Neural progenitor cell (in vitro differentiated cells): Measurements from ENCODE around the gene MFN1. TPM values are rescaled to one million over a fixed set of nuclear protein-coding genes. Genes with fewer than 3 reads are reported as not detected.
"Not testable (repeated sequence)": the region's sequence is repeated elsewhere in the genome, so short reads cannot be mapped to it uniquely, and the experiment has no call there.

Experiments used
- DNase-seq: peaks from one replicate; pipeline ENCODE4 v3.0.0-alpha.2; 2016; ENCODE audit warnings: low spot score
- H2AFZ ChIP-seq: fragments of 200-600 bp; sonication (generic); replicated peaks from 2 replicates; pipeline ENCODE4 v1.6.1; 2016; ENCODE audit warnings: antibody characterized with exemption
- H3F3A ChIP-seq: fragments of 200-600 bp; sonication (generic); 2 replicates; pipeline ENCODE4 v1.6.1; 2016; ENCODE audit warnings: antibody characterized with exemption, low read depth
- H3K27ac ChIP-seq: fragments of 200-600 bp; sonication (generic); 2 replicates; pipeline ENCODE4 v1.5.1; 2016; ENCODE audit warnings: mild to moderate bottlenecking
- H3K27me3 ChIP-seq: fragments of 200-600 bp; sonication (generic); 2 replicates; pipeline ENCODE4 v1.6.1; 2016; ENCODE audit warnings: mild to moderate bottlenecking, moderate library complexity
- H3K36me3 ChIP-seq: fragments of 200-600 bp; sonication (generic); 2 replicates; pipeline ENCODE4 v1.5.1; 2016
- H3K4me1 ChIP-seq: fragments of 200-600 bp; sonication (generic); 2 replicates; pipeline ENCODE4 v1.6.1; 2016; ENCODE audit warnings: mixed run types
- H3K4me2 ChIP-seq: fragments of 200-600 bp; sonication (generic); 2 replicates; pipeline ENCODE4 v1.6.1; 2016
- H3K4me3 ChIP-seq: fragments of 200-600 bp; sonication (generic); 2 replicates; pipeline ENCODE4 v1.5.1; 2016
- H3K79me2 ChIP-seq: fragments of 200-600 bp; sonication (generic); 2 replicates; pipeline ENCODE4 v1.6.1; 2016; ENCODE audit warnings: low read depth
- H3K9ac ChIP-seq: fragments of 200-600 bp; sonication (generic); 2 replicates; pipeline ENCODE4 v1.6.1; 2016
- H3K9me3 ChIP-seq: fragments of 200-600 bp; sonication (generic); 2 replicates; pipeline ENCODE4 v1.5.1; 2016; ENCODE audit warnings: low read depth
- H4K20me1 ChIP-seq: fragments of 200-600 bp; sonication (generic); 2 replicates; pipeline ENCODE4 v1.6.1; 2016; ENCODE audit warnings: low read depth
- H3K27ac Mint-ChIP-seq: 3 replicates; pipeline ENCODE4 v1.8.0; 2021; ENCODE audit warnings: mixed read lengths
- H3K27me3 Mint-ChIP-seq: 2 replicates; pipeline ENCODE4 v1.8.0; 2022; ENCODE audit warnings: low read depth, mild to moderate bottlenecking, inconsistent platforms, moderate library complexity, mixed read lengths; ENCODE audit not compliant: insufficient read depth
- H3K36me3 Mint-ChIP-seq: 3 replicates; pipeline ENCODE4 v1.8.0; 2021; ENCODE audit warnings: mixed read lengths
- H3K4me1 Mint-ChIP-seq: 3 replicates; pipeline ENCODE4 v1.8.0; 2021; ENCODE audit warnings: mixed read lengths
- H3K4me3 Mint-ChIP-seq: 3 replicates; pipeline ENCODE4 v1.8.0; 2021; ENCODE audit warnings: mild to moderate bottlenecking, moderate library complexity, mixed read lengths
- H3K9me3 Mint-ChIP-seq: 3 replicates; pipeline ENCODE4 v1.8.0; 2020; ENCODE audit warnings: mixed read lengths
- CTCF ChIP-seq: fragments of 200-600 bp; sonication (generic); IDR thresholded peaks from 2 replicates; pipeline ENCODE4 v1.5.1; 2017; ENCODE audit warnings: antibody characterized with exemption, mild to moderate bottlenecking
- EZH2 ChIP-seq: fragments of 200-600 bp; sonication (generic); IDR thresholded peaks from 2 replicates; pipeline ENCODE4 v1.6.1; 2017; ENCODE audit warnings: antibody characterized with exemption, mild to moderate bottlenecking, moderate library complexity
- EZH2phosphoT487 ChIP-seq: fragments of 200-600 bp; sonication (generic); IDR thresholded peaks from 2 replicates; pipeline ENCODE4 v1.6.1; 2017; ENCODE audit warnings: antibody characterized with exemption
- total RNA-seq: library from RNA; depleted of rRNA; stranded (reverse); fragments of >200 nt; gene quantifications from 2 replicates; pipeline ENCODE4 v1.2.3, GENCODE V29; 2015; ENCODE audit warnings: low replicate concordance

MFN1 gene
- total RNA-seq, 1 donor from 2014 or later, result 62.5 TPM

GRCh38 chr3:179304605-179305004 lies 42.9 kb upstream of the MFN1 start:
- Histone ChIP-seq H3K27ac (no peak overlapping the region), H3F3A (no peaks in the 10 kb centered on the region), H3K36me3 (no peaks in the 10 kb centered on the region), H3K4me2 (no peak overlapping the region), H3K4me3 (no peak overlapping the region), H3K79me2 (no peaks in the 10 kb centered on the region), H3K4me1 (peaks cover 3% of the 10 kb centered on the region), H3K9ac (no peak overlapping the region), H3K9me3 (no peaks in the 10 kb centered on the region), H4K20me1 (no peaks in the 10 kb centered on the region), H3K27me3 (no peaks in the 10 kb centered on the region), H2AFZ (peak overlapping the region; percentile 52)
- no peak for DNase-seq
- Mint-ChIP-seq H3K27ac (no peak overlapping the region), H3K9me3 (peaks cover 1% of the 10 kb centered on the region), H3K4me3 (no peak overlapping the region), H3K36me3 (no peaks in the 10 kb centered on the region), H3K27me3 (peaks cover 3% of the 10 kb centered on the region), H3K4me1 (no peaks in the 10 kb centered on the region)
- no peak for TF ChIP-seq EZH2

GRCh38 chr3:179307362-179307761 lies 40.1 kb upstream of the MFN1 start:
- not testable (repeated sequence) for H3K36me3 Mint-ChIP-seq, H3K4me3 ChIP-seq, H3K4me2 ChIP-seq, H3K27ac ChIP-seq, H3K27ac Mint-ChIP-seq, H4K20me1 ChIP-seq, H2AFZ ChIP-seq, H3K79me2 ChIP-seq, H3K4me1 Mint-ChIP-seq, H3K9me3 Mint-ChIP-seq, H3K36me3 ChIP-seq, H3F3A ChIP-seq, H3K4me1 ChIP-seq, H3K27me3 Mint-ChIP-seq, H3K4me3 Mint-ChIP-seq, H3K9me3 ChIP-seq, H3K9ac ChIP-seq, DNase-seq, H3K27me3 ChIP-seq

DNA sequence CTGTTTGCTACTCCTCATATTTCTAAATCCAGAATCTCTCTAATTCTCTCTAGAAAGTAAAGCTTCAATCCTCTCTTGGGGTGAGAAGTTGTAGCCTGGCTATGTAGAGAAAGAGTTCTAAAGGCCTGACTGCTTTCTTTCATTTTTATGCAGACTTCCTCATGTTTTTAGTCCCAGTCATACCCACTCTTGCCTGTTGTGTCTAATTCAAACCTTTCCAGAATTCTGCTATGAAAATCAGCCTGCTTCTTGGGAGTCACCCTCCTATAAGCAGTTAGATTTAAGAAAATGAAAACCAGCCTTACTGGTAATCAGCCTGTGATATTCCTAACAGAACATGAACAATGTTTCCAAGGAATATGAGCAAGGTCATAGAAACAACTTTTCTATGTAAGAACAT lies 39.5 kb upstream of the MFN1 start:
- no peaks in the 10 kb centered on the region for H3K4me1 Mint-ChIP-seq
- TF ChIP-seq CTCF, result no peak
- TF ChIP-seq EZH2phosphoT487, result no peak
- no peak for TF ChIP-seq EZH2
- H3K4me3 Mint-ChIP-seq, result no peak overlapping the region
- Histone ChIP-seq H3F3A (no peaks in the 10 kb centered on the region), H3K36me3 (no peaks in the 10 kb centered on the region), H2AFZ (no peak overlapping the region), H3K79me2 (no peaks in the 10 kb centered on the region), H3K4me1 (peaks cover 3% of the 10 kb centered on the region), H3K9me3 (no peaks in the 10 kb centered on the region), H3K9ac (no peak overlapping the region), H3K4me2 (no peak overlapping the region), H3K27ac (no peak overlapping the region), H4K20me1 (no peaks in the 10 kb centered on the region), H3K27me3 (no peaks in the 10 kb centered on the region), H3K4me3 (no peak overlapping the region)
- H3K27me3 Mint-ChIP-seq, result no peaks in the 10 kb centered on the region
- H3K9me3 Mint-ChIP-seq, result no peaks in the 10 kb centered on the region
- no peak for DNase-seq
- H3K36me3 Mint-ChIP-seq, result no peaks in the 10 kb centered on the region
- no peak overlapping the region for H3K27ac Mint-ChIP-seq

- no peak overlapping the region for H3K4me2 ChIP-seq
- no peak overlapping the region for H3K4me3 ChIP-seq
- H2AFZ ChIP-seq, result peak overlapping the region; percentile 30
- no peaks in the 10 kb centered on the region for H3K79me2 ChIP-seq
- no peak overlapping the region for H3K4me3 Mint-ChIP-seq
- H3F3A ChIP-seq, result no peaks in the 10 kb centered on the region
- H3K4me1 Mint-ChIP-seq, result no peaks in the 10 kb centered on the region
- H3K9me3 Mint-ChIP-seq, result no peaks in the 10 kb centered on the region
- no peaks in the 10 kb centered on the region for H3K27me3 Mint-ChIP-seq
- H3K27ac Mint-ChIP-seq, result no peak overlapping the region
- no peak for TF ChIP-seq EZH2
- no peak for TF ChIP-seq CTCF
- no peak for TF ChIP-seq EZH2phosphoT487
- no peaks in the 10 kb centered on the region for H4K20me1 ChIP-seq
- H3K36me3 ChIP-seq, result no peaks in the 10 kb centered on the region
- no peak overlapping the region for H3K27ac ChIP-seq
- no peaks in the 10 kb centered on the region for H3K9me3 ChIP-seq
- H3K27me3 ChIP-seq, result no peaks in the 10 kb centered on the region
- no peaks in the 10 kb centered on the region for H3K36me3 Mint-ChIP-seq
- no peak overlapping the region for H3K9ac ChIP-seq
- DNase-seq, result no peak
- H3K4me1 ChIP-seq, result peaks cover 2% of the 10 kb centered on the region
Observed at GRCh38 chr3:179309225-179310078, 38.1 kb upstream of the MFN1 start.
